WTC11 (cell line): Measurements from ENCODE around the gene CCR8. TPM values are rescaled to one million over a fixed set of nuclear protein-coding genes. Genes with fewer than 3 reads are reported as not detected.

Source experiments
- ATAC-seq: fragments of 200-7000 bp; cut with Tn5 transposase; 2 replicates; pipeline ENCODE4 v1.10.0; 2021; ENCODE audit warnings: mild to moderate bottlenecking, moderate library complexity
- CTCF ChIA-PET: fragments of 300-600 bp; sonication (Branson Sonifier 250); formaldehyde crosslinking; loops from one replicate; lab custom pipeline; 2021; ENCODE audit warnings: antibody characterized with exemption; lab: Charles Lee
- POLR2A ChIA-PET: fragments of 350-600 bp; sonication (Branson Sonifier 250); formaldehyde crosslinking; loops from one replicate; lab custom pipeline; 2021; ENCODE audit warnings: antibody characterized with exemption; lab: Charles Lee
- DNase-seq: peaks from one replicate; pipeline ENCODE4 v3.0.0; 2021; ENCODE audit warnings: low spot score
- H3K27ac Mint-ChIP-seq: 2 replicates; pipeline ENCODE4 v1.8.0; 2021; ENCODE audit warnings: mixed read lengths
- H3K27me3 Mint-ChIP-seq: 2 replicates; pipeline ENCODE4 v1.8.0; 2021; ENCODE audit warnings: low read depth, mild to moderate bottlenecking, moderate library complexity, mixed read lengths
- H3K36me3 Mint-ChIP-seq: 2 replicates; pipeline ENCODE4 v1.8.0; 2021; ENCODE audit warnings: mixed read lengths
- H3K4me1 Mint-ChIP-seq: 2 replicates; pipeline ENCODE4 v1.8.0; 2022; ENCODE audit warnings: mixed read lengths
- H3K4me3 Mint-ChIP-seq: 2 replicates; pipeline ENCODE4 v1.8.0; 2021; ENCODE audit warnings: mild to moderate bottlenecking, moderate library complexity, mixed read lengths
- H3K9me3 Mint-ChIP-seq: 2 replicates; pipeline ENCODE4 v1.8.0; 2021; ENCODE audit warnings: mixed read lengths
- ATF1 ChIP-seq: sonication (generic); formaldehyde crosslinking; IDR thresholded peaks from 2 replicates; pipeline ENCODE4 v1.8.1; 2023; ENCODE audit warnings: mild to moderate bottlenecking, moderate library complexity, missing genetic modification reagents
- CBFB ChIP-seq: sonication (generic); formaldehyde crosslinking; IDR thresholded peaks from 2 replicates; pipeline ENCODE4 v1.8.1; 2022; ENCODE audit warnings: mild to moderate bottlenecking, low read depth, missing genetic modification reagents
- GTF2I ChIP-seq: fragments of 250-450 bp; sonication (Bioruptor Pico); conservative IDR thresholded peaks from 2 replicates; pipeline ENCODE4 v1.4.0; 2021; ENCODE audit warnings: mild to moderate bottlenecking
- HMGA2 ChIP-seq: fragments of 250-450 bp; sonication (Bioruptor Pico); IDR thresholded peaks from 2 replicates; pipeline ENCODE4 v1.4.0; 2021; ENCODE audit warnings: mild to moderate bottlenecking, moderate library complexity
- NR3C1 ChIP-seq: sonication (generic); formaldehyde crosslinking; conservative IDR thresholded peaks from 2 replicates; pipeline ENCODE4 v1.8.1; 2023; ENCODE audit warnings: low read depth, mild to moderate bottlenecking, missing genetic modification reagents
- OVOL2 ChIP-seq: fragments of 250-450 bp; sonication (Bioruptor Pico); IDR thresholded peaks from 2 replicates; pipeline ENCODE4 v1.9.0; 2021; ENCODE audit warnings: mild to moderate bottlenecking, borderline replicate concordance
- PRDM15 ChIP-seq: sonication (generic); formaldehyde crosslinking; IDR thresholded peaks from 2 replicates; pipeline ENCODE4 v1.8.0; 2022; ENCODE audit warnings: missing genetic modification reagents
- RORB ChIP-seq: fragments of 250-450 bp; sonication (Bioruptor Pico); IDR thresholded peaks from 2 replicates; pipeline ENCODE4 v1.9.0; 2021; ENCODE audit warnings: mild to moderate bottlenecking
- TEAD1 ChIP-seq: sonication (generic); formaldehyde crosslinking; IDR thresholded peaks from 2 replicates; pipeline ENCODE4 v1.8.0; 2022; ENCODE audit warnings: mild to moderate bottlenecking, missing genetic modification reagents
- TEAD4 ChIP-seq: sonication (generic); formaldehyde crosslinking; IDR thresholded peaks from 2 replicates; pipeline ENCODE4 v1.8.0; 2022; ENCODE audit warnings: mild to moderate bottlenecking, missing genetic modification reagents
- TP53 ChIP-seq: sonication (generic); formaldehyde crosslinking; IDR thresholded peaks from 2 replicates; pipeline ENCODE4 v1.8.1; 2023; ENCODE audit warnings: mild to moderate bottlenecking, missing genetic modification reagents
- ZMAT4 ChIP-seq: fragments of 250-450 bp; sonication (Bioruptor Pico); IDR thresholded peaks from 2 replicates; pipeline ENCODE4 v1.9.0; 2021; ENCODE audit warnings: mild to moderate bottlenecking
- ZNF263 ChIP-seq: sonication (generic); formaldehyde crosslinking; IDR thresholded peaks from 2 replicates; pipeline ENCODE4 v1.8.1; 2022; ENCODE audit warnings: low read depth, mild to moderate bottlenecking, moderate library complexity, missing genetic modification reagents
- ZNF425 ChIP-seq: fragments of 250-450 bp; sonication (Bioruptor Pico); conservative IDR thresholded peaks from 2 replicates; pipeline ENCODE4 v1.9.0; 2021; ENCODE audit warnings: mild to moderate bottlenecking
- total RNA-seq: library from RNA; stranded (reverse); gene quantifications from 3 replicates; pipeline ENCODE4 v1.2.3, GENCODE V29; 2021
- TF ChIP-seq, protein P1 (sequence below): sonication (generic); formaldehyde crosslinking; IDR thresholded peaks from 2 replicates; pipeline ENCODE4 v1.8.1; 2022; ENCODE audit warnings: mild to moderate bottlenecking, moderate library complexity, missing genetic modification reagents
- TF ChIP-seq, protein P2 (sequence below): sonication (generic); formaldehyde crosslinking; IDR thresholded peaks from 2 replicates; pipeline ENCODE4 v1.8.1; 2023; ENCODE audit warnings: mild to moderate bottlenecking, missing genetic modification reagents, moderate library complexity
- TF ChIP-seq, protein P3 (sequence below): sonication (generic); formaldehyde crosslinking; IDR thresholded peaks from 2 replicates; pipeline ENCODE4 v1.8.1; 2022; ENCODE audit warnings: missing genetic modification reagents, borderline replicate concordance
- TF ChIP-seq, protein P4 (sequence below): fragments of 250-450 bp; sonication (Bioruptor Pico); IDR thresholded peaks from 2 replicates; pipeline ENCODE4 v2.1.2; 2022; ENCODE audit warnings: mild to moderate bottlenecking, moderate library complexity

The CCR8 gene
- total RNA-seq, 1 experiment from 2014 or later: 0.33 TPM

- no peak for ATAC-seq
- CTCF ChIA-PET: interaction anchor here (0.6 to 5.3 kb wide), 4 partner anchors 28 to 220 kb away, joined by 3 to 204 read pairs (median 5); no protein-coding TSS in a partner anchor
- H3K9me3 Mint-ChIP-seq: no peaks in the 10 kb centered on the region
- no peak overlapping the region for H3K27ac Mint-ChIP-seq
- peaks cover 33% of the 10 kb centered on the region for H3K4me1 Mint-ChIP-seq
- H3K27me3 Mint-ChIP-seq: no peaks in the 10 kb centered on the region
- POLR2A ChIA-PET: no interaction called here
- no peak overlapping the region for H3K4me3 Mint-ChIP-seq
- no peaks in the 10 kb centered on the region for H3K36me3 Mint-ChIP-seq
- TF ChIP-seq, protein P1, sequence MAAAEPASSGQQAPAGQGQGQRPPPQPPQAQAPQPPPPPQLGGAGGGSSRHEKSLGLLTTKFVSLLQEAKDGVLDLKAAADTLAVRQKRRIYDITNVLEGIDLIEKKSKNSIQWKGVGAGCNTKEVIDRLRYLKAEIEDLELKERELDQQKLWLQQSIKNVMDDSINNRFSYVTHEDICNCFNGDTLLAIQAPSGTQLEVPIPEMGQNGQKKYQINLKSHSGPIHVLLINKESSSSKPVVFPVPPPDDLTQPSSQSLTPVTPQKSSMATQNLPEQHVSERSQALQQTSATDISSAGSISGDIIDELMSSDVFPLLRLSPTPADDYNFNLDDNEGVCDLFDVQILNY (CRISPR knock-in tag): no peak
- TF ChIP-seq TP53 (no peak), OVOL2 (no peak), NR3C1 (no peak), TEAD4 (no peak), HMGA2 (no peak), PRDM15 (no peak), TEAD1 (CRISPR knock-in tag) (no peak), GTF2I (no peak), CBFB (CRISPR knock-in tag) (no peak), ZNF263 (CRISPR knock-in tag) (no peak), RORB (no peak), ZNF425 (CRISPR knock-in tag) (no peak), ATF1 (CRISPR knock-in tag) (no peak), ZMAT4 (CRISPR knock-in tag) (no peak)
- TF ChIP-seq, protein P2, sequence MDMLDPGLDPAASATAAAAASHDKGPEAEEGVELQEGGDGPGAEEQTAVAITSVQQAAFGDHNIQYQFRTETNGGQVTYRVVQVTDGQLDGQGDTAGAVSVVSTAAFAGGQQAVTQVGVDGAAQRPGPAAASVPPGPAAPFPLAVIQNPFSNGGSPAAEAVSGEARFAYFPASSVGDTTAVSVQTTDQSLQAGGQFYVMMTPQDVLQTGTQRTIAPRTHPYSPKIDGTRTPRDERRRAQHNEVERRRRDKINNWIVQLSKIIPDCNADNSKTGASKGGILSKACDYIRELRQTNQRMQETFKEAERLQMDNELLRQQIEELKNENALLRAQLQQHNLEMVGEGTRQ (CRISPR knock-in tag): no peak
- TF ChIP-seq, protein P3, sequence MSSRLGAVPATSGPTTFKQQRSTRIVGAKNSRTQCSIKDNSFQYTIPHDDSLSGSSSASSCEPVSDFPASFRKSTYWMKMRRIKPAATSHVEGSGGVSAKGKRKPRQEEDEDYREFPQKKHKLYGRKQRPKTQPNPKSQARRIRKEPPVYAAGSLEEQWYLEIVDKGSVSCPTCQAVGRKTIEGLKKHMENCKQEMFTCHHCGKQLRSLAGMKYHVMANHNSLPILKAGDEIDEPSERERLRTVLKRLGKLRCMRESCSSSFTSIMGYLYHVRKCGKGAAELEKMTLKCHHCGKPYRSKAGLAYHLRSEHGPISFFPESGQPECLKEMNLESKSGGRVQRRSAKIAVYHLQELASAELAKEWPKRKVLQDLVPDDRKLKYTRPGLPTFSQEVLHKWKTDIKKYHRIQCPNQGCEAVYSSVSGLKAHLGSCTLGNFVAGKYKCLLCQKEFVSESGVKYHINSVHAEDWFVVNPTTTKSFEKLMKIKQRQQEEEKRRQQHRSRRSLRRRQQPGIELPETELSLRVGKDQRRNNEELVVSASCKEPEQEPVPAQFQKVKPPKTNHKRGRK (CRISPR knock-in tag): no peak
- TF ChIP-seq, protein P4, sequence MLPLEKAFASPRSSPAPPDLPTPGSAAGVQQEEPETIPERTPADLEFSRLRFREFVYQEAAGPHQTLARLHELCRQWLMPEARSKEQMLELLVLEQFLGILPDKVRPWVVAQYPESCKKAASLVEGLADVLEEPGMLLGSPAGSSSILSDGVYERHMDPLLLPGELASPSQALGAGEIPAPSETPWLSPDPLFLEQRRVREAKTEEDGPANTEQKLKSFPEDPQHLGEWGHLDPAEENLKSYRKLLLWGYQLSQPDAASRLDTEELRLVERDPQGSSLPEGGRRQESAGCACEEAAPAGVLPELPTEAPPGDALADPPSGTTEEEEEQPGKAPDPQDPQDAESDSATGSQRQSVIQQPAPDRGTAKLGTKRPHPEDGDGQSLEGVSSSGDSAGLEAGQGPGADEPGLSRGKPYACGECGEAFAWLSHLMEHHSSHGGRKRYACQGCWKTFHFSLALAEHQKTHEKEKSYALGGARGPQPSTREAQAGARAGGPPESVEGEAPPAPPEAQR (CRISPR knock-in tag): no peak
- DNase-seq: no peak
Measured at GRCh38 chr3:39378957-39379777, 49.7 kb downstream of the CCR8 start.
